Measurements from ENCODE around the gene SLC39A11.

GRCh38 chr17:72948115-72948514 is 144.4 kb downstream of the SLC39A11 start:
- TF ChIP-seq CTCF (IDR thresholded peaks at IDR 0.05) (no peak), POLR2A (IDR thresholded peaks at IDR 0.05) (no peak)
